ENCODE measurements around the gene CDK12.
"Not testable (repeated sequence)": the region's sequence is repeated elsewhere in the genome, so short reads cannot be mapped to it uniquely, and the experiment has no call there.

The CDK12 gene

GRCh38 chr17:39461113-39461925, at the start of gene CDK12:
CDK12 (plus strand) TSS chr17:39461486; CDS start chr17:39462072, 586 bp downstream.
- Histone ChIP-seq H3K4me3 (ENCODE audit: low read length) (peak within 1 kb of the TSS; percentile 97), H3K27ac (ENCODE audit: low read depth, low read length) (peak within 1 kb of the TSS; percentile 96), H3K36me3 (ENCODE audit: control insufficient read depth, insufficient read depth, low read length) (no peaks in the 10 kb centered on the region), H3K9ac (ENCODE audit: low read length) (peak within 1 kb of the TSS; percentile 99), H3K27me3 (ENCODE audit: control insufficient read depth, insufficient read depth, low read length) (no peaks in the 10 kb centered on the region), H3K4me1 (ENCODE audit: control insufficient read depth, insufficient read depth, low read length) (peaks cover 11% of the 10 kb centered on the region)

- H3K36me3 ChIP-seq (ENCODE audit: control insufficient read depth, insufficient read depth, low read length), result peaks cover 17% of the 10 kb centered on the region
- no peak overlapping the region for H3K9ac ChIP-seq (ENCODE audit: low read length)
- no peaks in the 10 kb centered on the region for H3K27me3 ChIP-seq (ENCODE audit: control insufficient read depth, insufficient read depth, low read length)
- no peaks in the 10 kb centered on the region for H3K4me1 ChIP-seq (ENCODE audit: control insufficient read depth, insufficient read depth, low read length)
- no peak overlapping the region for H3K27ac ChIP-seq (ENCODE audit: low read depth, low read length)
- H3K4me3 ChIP-seq (ENCODE audit: low read length), result no peak overlapping the region
Observed at GRCh38 chr17:39416141-39416540, 45.1 kb upstream of the CDK12 start.

GRCh38 chr17:39429600-39429999, 31.7 kb upstream of the CDK12 start:
- no peak overlapping the region for H3K9ac ChIP-seq (ENCODE audit: low read length)
- H3K36me3 ChIP-seq (ENCODE audit: control insufficient read depth, insufficient read depth, low read length), result peaks cover 29% of the 10 kb centered on the region
- H3K27ac ChIP-seq (ENCODE audit: low read depth, low read length), result no peak overlapping the region

GRCh38 chr17:39439868-39440267, 21.4 kb upstream of the CDK12 start:
- H3K4me1 ChIP-seq (ENCODE audit: control insufficient read depth, insufficient read depth, low read length); H3K27ac ChIP-seq (ENCODE audit: low read depth, low read length); H3K27me3 ChIP-seq (ENCODE audit: control insufficient read depth, insufficient read depth, low read length); H3K9ac ChIP-seq (ENCODE audit: low read length); H3K4me3 ChIP-seq (ENCODE audit: low read length): not testable (repeated sequence)
- H3K36me3 ChIP-seq (ENCODE audit: control insufficient read depth, insufficient read depth, low read length), result peaks cover 21% of the 10 kb centered on the region

More at GRCh38 chr17:39429600-39429999, 31.7 kb upstream of the CDK12 start:
- no peaks in the 10 kb centered on the region for H3K27me3 ChIP-seq (ENCODE audit: control insufficient read depth, insufficient read depth, low read length)
- H3K4me3 ChIP-seq (ENCODE audit: low read length), result no peak overlapping the region
- no peaks in the 10 kb centered on the region for H3K4me1 ChIP-seq (ENCODE audit: control insufficient read depth, insufficient read depth, low read length)

GRCh38 chr17:39443326-39443725, 18.0 kb upstream of the CDK12 start:
- no peak overlapping the region for H3K9ac ChIP-seq (ENCODE audit: low read length)

GRCh38 chr17:39447561-39447960, 13.7 kb upstream of the CDK12 start:
- Histone ChIP-seq H3K36me3 (ENCODE audit: control insufficient read depth, insufficient read depth, low read length) (peaks cover 2% of the 10 kb centered on the region), H3K4me3 (ENCODE audit: low read length) (no peak overlapping the region), H3K27me3 (ENCODE audit: control insufficient read depth, insufficient read depth, low read length) (no peaks in the 10 kb centered on the region), H3K9ac (ENCODE audit: low read length) (no peak overlapping the region), H3K27ac (ENCODE audit: low read depth, low read length) (no peak overlapping the region), H3K4me1 (ENCODE audit: control insufficient read depth, insufficient read depth, low read length) (no peaks in the 10 kb centered on the region)

More at GRCh38 chr17:39443326-39443725, 18.0 kb upstream of the CDK12 start:
- Histone ChIP-seq H3K4me1 (ENCODE audit: control insufficient read depth, insufficient read depth, low read length) (no peaks in the 10 kb centered on the region), H3K27me3 (ENCODE audit: control insufficient read depth, insufficient read depth, low read length) (no peaks in the 10 kb centered on the region), H3K36me3 (ENCODE audit: control insufficient read depth, insufficient read depth, low read length) (peaks cover 13% of the 10 kb centered on the region), H3K4me3 (ENCODE audit: low read length) (no peak overlapping the region), H3K27ac (ENCODE audit: low read depth, low read length) (no peak overlapping the region)

GRCh38 chr17:39450051-39450450, 11.2 kb upstream of the CDK12 start:
- no peak overlapping the region for H3K27ac ChIP-seq (ENCODE audit: low read depth, low read length)
- no peaks in the 10 kb centered on the region for H3K4me1 ChIP-seq (ENCODE audit: control insufficient read depth, insufficient read depth, low read length)
- H3K4me3 ChIP-seq (ENCODE audit: low read length), result peak overlapping the region; percentile 87
- H3K36me3 ChIP-seq (ENCODE audit: control insufficient read depth, insufficient read depth, low read length), result no peaks in the 10 kb centered on the region
- H3K9ac ChIP-seq (ENCODE audit: low read length), result no peak overlapping the region
- H3K27me3 ChIP-seq (ENCODE audit: control insufficient read depth, insufficient read depth, low read length), result no peaks in the 10 kb centered on the region

- H3K4me3 ChIP-seq (ENCODE audit: low read length), result peak within 1 kb of the TSS; percentile 87
- H3K27me3 ChIP-seq (ENCODE audit: control insufficient read depth, insufficient read depth, low read length), result no peaks in the 10 kb centered on the region
- no peaks in the 10 kb centered on the region for H3K36me3 ChIP-seq (ENCODE audit: control insufficient read depth, insufficient read depth, low read length)
- no peaks in the 10 kb centered on the region for H3K4me1 ChIP-seq (ENCODE audit: control insufficient read depth, insufficient read depth, low read length)
- peak within 1 kb of the TSS; percentile 79 for H3K9ac ChIP-seq (ENCODE audit: low read length)
- H3K27ac ChIP-seq (ENCODE audit: low read depth, low read length), result peak within 1 kb of the TSS; percentile 87
Observed at GRCh38 chr17:39450847-39451581, 10.3 kb upstream of the CDK12 start, which contains the start of gene MED1. MED1 (minus strand) TSS chr17:39451263; CDS start chr17:39451062, 201 bp downstream.

GRCh38 chr17:39455919-39456318, 5.4 kb upstream of the CDK12 start:
- no peak overlapping the region for H3K4me3 ChIP-seq (ENCODE audit: low read length)
- H3K27ac ChIP-seq (ENCODE audit: low read depth, low read length), result no peak overlapping the region
- no peaks in the 10 kb centered on the region for H3K27me3 ChIP-seq (ENCODE audit: control insufficient read depth, insufficient read depth, low read length)
- H3K36me3 ChIP-seq (ENCODE audit: control insufficient read depth, insufficient read depth, low read length), result no peaks in the 10 kb centered on the region
- no peak overlapping the region for H3K9ac ChIP-seq (ENCODE audit: low read length)
- no peaks in the 10 kb centered on the region for H3K4me1 ChIP-seq (ENCODE audit: control insufficient read depth, insufficient read depth, low read length)

GRCh38 chr17:39461926-39462569, 762 bp downstream of the CDK12 start:
- H3K4me1 ChIP-seq (ENCODE audit: control insufficient read depth, insufficient read depth, low read length), result peaks cover 11% of the 10 kb centered on the region
- peak overlapping the region; percentile 99 for H3K9ac ChIP-seq (ENCODE audit: low read length)
- H3K4me3 ChIP-seq (ENCODE audit: low read length), result peak overlapping the region; percentile 97
- no peaks in the 10 kb centered on the region for H3K36me3 ChIP-seq (ENCODE audit: control insufficient read depth, insufficient read depth, low read length)
- peak overlapping the region; percentile 96 for H3K27ac ChIP-seq (ENCODE audit: low read depth, low read length)
- no peaks in the 10 kb centered on the region for H3K27me3 ChIP-seq (ENCODE audit: control insufficient read depth, insufficient read depth, low read length)

- no peaks in the 10 kb centered on the region for H3K27me3 ChIP-seq (ENCODE audit: control insufficient read depth, insufficient read depth, low read length)
- H3K9ac ChIP-seq (ENCODE audit: low read length), result peak overlapping the region; percentile 87
- H3K36me3 ChIP-seq (ENCODE audit: control insufficient read depth, insufficient read depth, low read length), result no peaks in the 10 kb centered on the region
- H3K4me1 ChIP-seq (ENCODE audit: control insufficient read depth, insufficient read depth, low read length), result peaks cover 11% of the 10 kb centered on the region
- peak overlapping the region; percentile 97 for H3K4me3 ChIP-seq (ENCODE audit: low read length)
- H3K27ac ChIP-seq (ENCODE audit: low read depth, low read length), result no peak overlapping the region
Observed at GRCh38 chr17:39462631-39463375, 1.5 kb downstream of the CDK12 start.

All from rectal smooth muscle tissue (tissue), 1 donor.